HPDE6-E6E7 (cell line): ENCODE data around the gene CD27.
"Not testable (repeated sequence)": the region's sequence is repeated elsewhere in the genome, so short reads cannot be mapped to it uniquely, and the experiment has no call there.

Source experiments
- DNase-seq: peaks from one replicate; pipeline ENCODE4 v3.0.0; 2011; ENCODE audit warnings: missing footprints; ENCODE audit errors: extremely low spot score

CD27 gene

GRCh38 chr12:6488240-6488639 is 43.5 kb downstream of the CD27 start:
- no peak for DNase-seq

- no peak for DNase-seq
These were observed 44.7 kb downstream of the CD27 start for GRCh38 chr12:6489449-6489848.

GRCh38 chr12:6490673-6491072 is 45.9 kb downstream of the CD27 start:
- not testable (repeated sequence) for DNase-seq

- peak; percentile 95 for DNase-seq
These were observed 48.2 kb downstream of the CD27 start, which contains the start of gene MRPL51 for GRCh38 chr12:6492838-6493496. Gene MRPL51, minus strand, starts transcription at chr12:6493262. Its CDS starts 126 bp downstream, at chr12:6493136.

- DNase-seq: peak; percentile 92
These were observed 48.9 kb downstream of the CD27 start, which contains the start of gene NCAPD2 for GRCh38 chr12:6493497-6494257. Gene NCAPD2, plus strand, starts transcription at chr12:6494102. Its CDS starts 997 bp downstream, at chr12:6495099.

GRCh38 chr12:6494258-6494743 is 49.5 kb downstream of the CD27 start:
- DNase-seq: no peak

GRCh38 chr12:6494968-6495367 is 50.2 kb downstream of the CD27 start:
- no peak for DNase-seq

GRCh38 chr12:6497291-6497690 is 52.5 kb downstream of the CD27 start:
- DNase-seq: not testable (repeated sequence)

GRCh38 chr12:6500466-6500865 is 55.7 kb downstream of the CD27 start:
- no peak for DNase-seq
